Progenitor cell of endocrine pancreas (in vitro differentiated cells): ENCODE results near the gene ANKRD26. TPM values are rescaled to one million over a fixed set of nuclear protein-coding genes. Genes with fewer than 3 reads are reported as not detected.

Experiments
- DNase-seq: peaks from one replicate; pipeline ENCODE4 v3.0.0; 2021; ENCODE audit warnings: low spot score; ENCODE audit not compliant: unreplicated experiment
- H3K27ac Mint-ChIP-seq: 2 replicates; pipeline ENCODE4 v1.8.0; 2021; ENCODE audit warnings: mild to moderate bottlenecking, moderate library complexity, mixed read lengths
- H3K27me3 Mint-ChIP-seq: 2 replicates; pipeline ENCODE4 v1.8.0; 2021; ENCODE audit warnings: mixed read lengths
- H3K36me3 Mint-ChIP-seq: 2 replicates; pipeline ENCODE4 v1.8.0; 2022; ENCODE audit warnings: mixed read lengths; ENCODE audit not compliant: insufficient read depth
- H3K4me1 Mint-ChIP-seq: 2 replicates; pipeline ENCODE4 v1.8.0; 2021; ENCODE audit warnings: low read depth, mixed read lengths
- H3K4me3 Mint-ChIP-seq: 2 replicates; pipeline ENCODE4 v1.8.0; 2021; ENCODE audit warnings: low read depth, mild to moderate bottlenecking, moderate library complexity, mixed read lengths
- H3K9me3 Mint-ChIP-seq: 2 replicates; pipeline ENCODE4 v1.8.0; 2021; ENCODE audit warnings: low read depth, mixed read lengths
- CTCF ChIP-seq: fragments of 200-600 bp; sonication (generic); IDR thresholded peaks from one replicate; pipeline ENCODE4 v1.5.0; 2021; ENCODE audit warnings: antibody characterized with exemption, mild to moderate bottlenecking; ENCODE audit not compliant: unreplicated experiment
- total RNA-seq: library from RNA; stranded (reverse); gene quantifications from 2 replicates; pipeline ENCODE4 v1.2.1, GENCODE V29; 2021

Gene ANKRD26
- total RNA-seq, 1 donor from 2014 or later: 18.2 TPM

GRCh38 chr10:27134371-27134770, 34.1 kb upstream of the ANKRD26 start:
- Mint-ChIP-seq H3K36me3 (peaks cover 21% of the 10 kb centered on the region), H3K4me1 (no peaks in the 10 kb centered on the region), H3K27ac (no peak overlapping the region), H3K27me3 (no peaks in the 10 kb centered on the region), H3K4me3 (no peak overlapping the region), H3K9me3 (no peaks in the 10 kb centered on the region)
- no peak for DNase-seq
- no peak for TF ChIP-seq CTCF

- H3K27ac Mint-ChIP-seq: no peak overlapping the region
- H3K4me1 Mint-ChIP-seq: no peaks in the 10 kb centered on the region
- H3K27me3 Mint-ChIP-seq: no peaks in the 10 kb centered on the region
- H3K9me3 Mint-ChIP-seq: no peaks in the 10 kb centered on the region
- H3K4me3 Mint-ChIP-seq: no peak overlapping the region
- no peak for DNase-seq
- H3K36me3 Mint-ChIP-seq: peaks cover 29% of the 10 kb centered on the region
- no peak for TF ChIP-seq CTCF
These were observed 7.9 kb upstream of the ANKRD26 start for GRCh38 chr10:27108165-27108564.

- H3K36me3 Mint-ChIP-seq: peaks cover 16% of the 10 kb centered on the region
- H3K4me1 Mint-ChIP-seq: peaks cover 6% of the 10 kb centered on the region
- DNase-seq: no peak
- no peaks in the 10 kb centered on the region for H3K27me3 Mint-ChIP-seq
- no peaks in the 10 kb centered on the region for H3K9me3 Mint-ChIP-seq
- no peak for TF ChIP-seq CTCF
- no peak overlapping the region for H3K4me3 Mint-ChIP-seq
- H3K27ac Mint-ChIP-seq: no peak overlapping the region
These were observed 4.6 kb upstream of the ANKRD26 start for GRCh38 chr10:27104919-27105318.

- DNase-seq: no peak
- H3K36me3 Mint-ChIP-seq: peaks cover 5% of the 10 kb centered on the region
- TF ChIP-seq CTCF: no peak
- H3K27ac Mint-ChIP-seq: peak overlapping the region; percentile 96
- H3K9me3 Mint-ChIP-seq: no peaks in the 10 kb centered on the region
- H3K4me1 Mint-ChIP-seq: peaks cover 8% of the 10 kb centered on the region
- no peaks in the 10 kb centered on the region for H3K27me3 Mint-ChIP-seq
- peak overlapping the region; percentile 84 for H3K4me3 Mint-ChIP-seq
These were observed 586 bp upstream of the ANKRD26 start for GRCh38 chr10:27100813-27101347.

GRCh38 chr10:27099448-27099847, 846 bp downstream of the ANKRD26 start:
- H3K4me3 Mint-ChIP-seq: peak overlapping the region; percentile 84
- peaks cover 2% of the 10 kb centered on the region for H3K36me3 Mint-ChIP-seq
- H3K27ac Mint-ChIP-seq: peak overlapping the region; percentile 96
- no peaks in the 10 kb centered on the region for H3K27me3 Mint-ChIP-seq
- H3K9me3 Mint-ChIP-seq: no peaks in the 10 kb centered on the region
- DNase-seq: no peak
- TF ChIP-seq CTCF: no peak
- peaks cover 8% of the 10 kb centered on the region for H3K4me1 Mint-ChIP-seq
